ENCODE measurements around the gene MRPL19.

DNA sequence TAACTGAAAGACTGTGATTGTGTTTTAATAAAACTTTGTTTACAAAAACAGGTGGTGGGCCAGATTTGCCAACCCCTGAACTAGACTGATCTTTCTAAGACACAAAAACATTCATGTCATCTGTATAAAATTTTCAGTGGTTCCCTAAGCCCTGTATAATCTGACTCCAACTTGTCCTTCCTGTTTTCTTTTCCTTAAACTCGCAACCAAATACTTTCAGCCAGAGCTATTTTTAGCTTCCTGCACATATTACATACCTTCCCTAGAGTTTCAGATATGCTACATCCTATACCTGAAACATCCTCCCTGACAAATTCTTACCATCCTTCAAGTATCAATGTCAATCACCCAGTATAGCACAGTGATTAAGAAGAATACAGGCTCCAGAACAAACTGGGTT, 59.3 kb downstream of the MRPL19 start:
- TF ChIP-seq ZNF274 (IDR thresholded peaks at IDR 0.05; ENCODE audit: low read depth, low read length) = no peak
- TF ChIP-seq YY1 (IDR thresholded peaks at IDR 0.05; ENCODE audit: insufficient read depth, insufficient read length) = no peak
- TF ChIP-seq SUZ12 (IDR thresholded peaks at IDR 0.05; ENCODE audit: extremely low read depth, insufficient read depth, insufficient read length) = no peak

All from NT2/D1 (cell line).